GM12878 (cell line): ENCODE results near the gene ZMIZ2. TPM values are rescaled to one million over a fixed set of nuclear protein-coding genes. Genes with fewer than 3 reads are reported as not detected.

Source experiments
- ATAC-seq: fragments of 200-7000 bp; cut with Tn5 transposase; 3 replicates; pipeline ENCODE4 v1.9.1; 2020; ENCODE audit warnings: mild to moderate bottlenecking, moderate library complexity
- BruUV-seq: library from RNA; stranded (reverse); fragments of 400-500 nt; replicated peaks from 2 replicates; lab custom pipeline; 2021; lab: Mats Ljungman, UMichigan
- CTCF ChIA-PET: fragments of 300-600 bp; sonication (Branson Sonifier 250); formaldehyde crosslinking; extraction: SDS; loops from one replicate; lab custom pipeline; 2021; ENCODE audit warnings: inconsistent platforms; lab: Yijun Ruan, JAX
- POLR2A ChIA-PET: fragments of 350-600 bp; formaldehyde crosslinking; extraction: SDS; loops from one replicate; lab custom pipeline; 2021; ENCODE audit warnings: inconsistent platforms; lab: Charles Lee
- RAD21 ChIA-PET: fragments of 300-600 bp; sonication (Branson Sonifier 250); formaldehyde crosslinking; loops from one replicate; lab custom pipeline; 2023; ENCODE audit warnings: antibody characterized with exemption; ENCODE audit not compliant: unreplicated experiment; lab: Charles Lee
- SMC1A ChIA-PET: fragments of 300-600 bp; sonication (Branson Sonifier 250); formaldehyde crosslinking; loops from one replicate; lab custom pipeline; 2023; ENCODE audit not compliant: unreplicated experiment, uncharacterized antibody; lab: Charles Lee
- DNase-seq: peaks from one replicate; pipeline ENCODE4 v3.0.0-alpha.2; 2011; ENCODE audit warnings: low read depth, low spot score
- FAIRE-seq: peaks from 3 replicates; lab custom pipeline; 2011; peaks lifted over from hg19 to GRCh38; lab: Jason Lieb, UNC
- H2AFZ ChIP-seq: 2 replicates; pipeline ENCODE4 v1.6.0; 2011; ENCODE audit warnings: low read depth, low read length, control low read depth; ENCODE audit not compliant: control insufficient read depth
- H3K27ac ChIP-seq: 2 replicates; pipeline ENCODE4 v1.5.1; 2011; ENCODE audit warnings: control low read depth; ENCODE audit not compliant: control insufficient read depth, insufficient read depth
- H3K27me3 ChIP-seq, 2 experiments: replicated peaks in 1 of 2; 2 replicates each; pipeline versions ENCODE4 v1.6.0 to v1.6.1; 2011; ENCODE audit warnings: low read length in 1 of 2; ENCODE audit not compliant: control insufficient read depth in 2 of 2, insufficient read depth in 2 of 2
- H3K36me3 ChIP-seq, 2 experiments: 2 replicates each; pipeline ENCODE4 v1.5.1; 2011; ENCODE audit warnings: low read length in 1 of 2; ENCODE audit not compliant: control insufficient read depth in 2 of 2, insufficient read depth in 2 of 2
- H3K4me1 ChIP-seq: 2 replicates; pipeline ENCODE4 v1.6.1; 2011; ENCODE audit warnings: mild to moderate bottlenecking, low read length, moderate library complexity, mixed read lengths; ENCODE audit not compliant: control insufficient read depth, insufficient read depth
- H3K4me2 ChIP-seq: 2 replicates; pipeline ENCODE4 v1.6.0; 2011; ENCODE audit warnings: control low read depth; ENCODE audit not compliant: control insufficient read depth, insufficient read depth
- H3K4me3 ChIP-seq: fragments of 200-600 bp; sonication (generic); 2 replicates; pipeline ENCODE4 v1.5.1; 2016
- H3K79me2 ChIP-seq: 2 replicates; pipeline ENCODE4 v1.6.0; 2011; ENCODE audit warnings: low read length; ENCODE audit not compliant: control insufficient read depth, insufficient read depth
- H3K9ac ChIP-seq: 2 replicates; pipeline ENCODE4 v1.8.0; 2011; ENCODE audit warnings: low read length, control low read depth, mixed read lengths; ENCODE audit not compliant: control insufficient read depth, insufficient read depth
- H3K9me3 ChIP-seq: replicated peaks from 3 replicates; pipeline ENCODE4 v1.5.1; 2011; ENCODE audit warnings: mild to moderate bottlenecking, low read length; ENCODE audit not compliant: control insufficient read depth, insufficient read depth
- H4K20me1 ChIP-seq: 2 replicates; pipeline ENCODE4 v1.6.0; 2011; ENCODE audit not compliant: control insufficient read depth, insufficient read depth
- BACH1 ChIP-seq: fragments of 450-650 bp; IDR thresholded peaks from 2 replicates; pipeline ENCODE4 v1.6.1; 2017; ENCODE audit warnings: mild to moderate bottlenecking, borderline replicate concordance
- BCL3 ChIP-seq: IDR thresholded peaks from 2 replicates; pipeline ENCODE4 v1.6.1; 2011; ENCODE audit warnings: borderline replicate concordance, low read depth, mild to moderate bottlenecking, moderate library complexity, low read length; ENCODE audit not compliant: insufficient read depth, poor library complexity, severe bottlenecking
- CREM ChIP-seq: IDR thresholded peaks from 2 replicates; pipeline ENCODE4 v1.6.1; 2014; ENCODE audit warnings: antibody characterized with exemption, low read depth
- KLF5 ChIP-seq: fragments of 450-650 bp; IDR thresholded peaks from 2 replicates; pipeline ENCODE4 v1.6.1; 2014; ENCODE audit warnings: mild to moderate bottlenecking; ENCODE audit not compliant: partially characterized antibody
- NFXL1 ChIP-seq: fragments of 450-650 bp; IDR thresholded peaks from 2 replicates; pipeline ENCODE4 v1.6.1; 2017; ENCODE audit warnings: antibody characterized with exemption, mild to moderate bottlenecking, borderline replicate concordance
- NKRF ChIP-seq: fragments of 450-650 bp; conservative IDR thresholded peaks from 2 replicates; pipeline ENCODE4 v1.6.1; 2017; ENCODE audit warnings: mild to moderate bottlenecking, moderate library complexity
- RELB ChIP-seq: fragments of 450-650 bp; IDR thresholded peaks from 2 replicates; pipeline ENCODE4 v1.6.1; 2017; ENCODE audit warnings: low read depth, mild to moderate bottlenecking, moderate library complexity
- SIN3A ChIP-seq: IDR thresholded peaks from 2 replicates; pipeline ENCODE4 v1.6.1; 2012; ENCODE audit warnings: low read depth, low read length, improper control_type of control experiment
- SIX5 ChIP-seq: IDR thresholded peaks from 2 replicates; pipeline ENCODE4 v1.6.1; 2011; ENCODE audit warnings: mild to moderate bottlenecking, low read depth, low read length, moderate library complexity; ENCODE audit not compliant: severe bottlenecking
- WGBS: methylation state at CpG from one replicate; pipeline ENCODE4 v1.1.6; 2016; ENCODE audit warnings: low lambda C conversion rate; ENCODE audit not compliant: insufficient replicate concordance, insufficient coverage; ENCODE audit errors: missing lambda C conversion rate; 5-methylcytosine and 5-hydroxymethylcytosine counted together
- in situ Hi-C: fragments of 300-500 bp; cut with MboI; formaldehyde crosslinking; loops from 9 replicates; pipeline ENCODE4 v1.14.3; 2018; ENCODE audit warnings: mixed read lengths
- intact Hi-C: fragments of 100-400 bp; cut with micrococcal nuclease; formaldehyde crosslinking; loops from one replicate; pipeline ENCODE4 v1.14.2; 2022; ENCODE audit not compliant: unreplicated experiment
- polyA plus RNA-seq, 11 experiments: library from polyadenylated mRNA; depleted of rRNA in 4 of 11; unstranded in 6 of 11; stranded (reverse) in 5 of 11; fragments of >200 nt; fragmentation: Nextera tagmentation in 4 of 11; fragmentation: Illumina TruSeq in 1 of 11; extraction: Ambion mirVana in 4 of 11; extraction: Trizol in 1 of 11; gene quantifications; 1 replicate in 1 of 11; 2 replicates in 10 of 11; pipeline versions ENCODE4 v1.2.1 to v1.2.3, GENCODE V29; 2011 to 2016; ENCODE audit warnings: inconsistent platforms in 2 of 11, missing spikeins in 2 of 11, low read depth in 1 of 11
- total RNA-seq, 4 experiments: library from RNA; depleted of rRNA in 3 of 4; stranded (reverse); fragments of >200 nt in 3 of 4; fragmentation: Illumina TruSeq in 1 of 4; extraction: Trizol in 1 of 4; gene quantifications; 2 replicates each; pipeline versions ENCODE4 v1.2.1 to v1.2.3, GENCODE V29; 2013 to 2021

The ZMIZ2 gene
- total and polyA plus RNA-seq, 10 of the 15 experiments (the other 5 are each of a cell fraction or from before 2014, with no cell fraction given), result 0.71 to 158 (median 17.0) TPM

- intact Hi-C loops, result no loop called here
- 49% methylated on average over 7 of the region's 7 CpGs for WGBS
- TF ChIP-seq CREM (no peak), RELB (no peak), NKRF (no peak), SIN3A (no peak), SIX5 (no peak), NFXL1 (no peak), KLF5 (no peak), BACH1 (no peak), BCL3 (no peak)
- Histone ChIP-seq H3K4me3 (no peak overlapping the region), H3K4me1 (no peaks in the 10 kb centered on the region), H3K9me3 (no peaks in the 10 kb centered on the region), H4K20me1 (no peaks in the 10 kb centered on the region), H3K36me3 (no peaks in the 10 kb centered on the region), H3K27ac (no peak overlapping the region), H2AFZ (no peak overlapping the region), H3K4me2 (no peak overlapping the region), H3K9ac (no peak overlapping the region), H3K79me2 (no peaks in the 10 kb centered on the region), H3K27me3 (no peaks in the 10 kb centered on the region)
- ChIA-PET RAD21 (no interaction called here), POLR2A (no interaction called here), CTCF (no interaction called here), SMC1A (interaction anchor here (0.9 kb wide), 1 partner anchor 59 kb away, joined by 3 read pairs; no protein-coding TSS in a partner anchor)
- peak; percentile 53; the same call in 2 of the 3 replicates for ATAC-seq
- in situ Hi-C loops, result no loop called here
- FAIRE-seq, result no peak
- DNase-seq, result no peak
- BruUV-seq, result no TSS peak
Measured at GRCh38 chr7:44713680-44714335, 34.8 kb upstream of the ZMIZ2 start.
